ENCODE data around the gene ALS2CL.
"Not testable (repeated sequence)": the region's sequence is repeated elsewhere in the genome, so short reads cannot be mapped to it uniquely, and the experiment has no call there.

ALS2CL gene

DNA sequence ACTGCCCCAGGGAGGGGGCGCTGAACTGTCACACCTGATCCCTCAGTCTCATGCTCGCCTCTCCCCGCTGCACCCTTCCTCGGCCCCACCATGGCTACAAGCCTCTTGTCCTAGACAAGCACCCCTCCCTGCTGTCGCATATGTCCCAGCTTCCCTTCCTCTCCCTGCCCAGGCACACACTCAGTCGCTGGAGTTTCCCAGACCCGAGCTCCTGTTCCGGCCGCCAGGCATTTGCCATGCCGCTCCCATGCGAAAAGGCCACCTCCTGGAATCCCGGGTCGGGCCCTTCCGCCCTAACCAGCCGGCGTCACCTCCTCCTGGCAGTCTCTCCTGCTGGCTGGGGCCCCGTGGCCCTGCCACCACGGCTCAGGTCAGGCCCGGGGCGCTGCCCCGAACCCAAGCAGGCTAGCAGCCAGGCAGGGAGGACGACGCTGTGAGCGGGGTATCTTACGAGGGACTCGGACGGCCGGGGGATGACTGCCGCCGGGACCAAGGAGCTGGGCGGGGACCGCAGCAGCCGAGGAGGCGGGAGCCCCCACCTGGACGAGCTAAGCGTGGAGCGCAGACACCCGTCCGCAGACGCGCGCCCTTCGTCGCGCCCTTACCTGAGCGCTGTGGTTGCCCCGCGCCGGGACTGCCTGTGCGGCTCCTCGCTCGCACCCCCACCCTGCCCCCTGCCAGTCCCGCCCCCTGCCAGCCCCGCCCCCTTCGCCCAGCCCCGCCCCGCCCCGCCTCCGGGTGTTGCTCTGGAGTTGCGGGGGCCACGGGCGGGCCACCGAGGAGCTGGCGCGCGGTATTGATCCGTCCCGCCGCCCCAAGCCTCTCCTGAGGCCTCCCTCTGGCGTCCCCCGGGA lies at the start of gene ALS2CL:
Gene ALS2CL, minus strand, starts transcription at position 642 of the 854 bp plus-strand sequence. CDS start 4,239 bp downstream, outside the sequence.
- H3K4me3 ChIP-seq (replicated peaks; ENCODE audit: low read depth, low read length), result peak within 1 kb of the TSS; percentile 48
- no peak for DNase-seq (ENCODE audit: extremely low read depth, low read depth)
- no peak for TF ChIP-seq CTCF (IDR thresholded peaks at IDR 0.05; ENCODE audit: low read depth, low read length, missing control alignments)

DNA sequence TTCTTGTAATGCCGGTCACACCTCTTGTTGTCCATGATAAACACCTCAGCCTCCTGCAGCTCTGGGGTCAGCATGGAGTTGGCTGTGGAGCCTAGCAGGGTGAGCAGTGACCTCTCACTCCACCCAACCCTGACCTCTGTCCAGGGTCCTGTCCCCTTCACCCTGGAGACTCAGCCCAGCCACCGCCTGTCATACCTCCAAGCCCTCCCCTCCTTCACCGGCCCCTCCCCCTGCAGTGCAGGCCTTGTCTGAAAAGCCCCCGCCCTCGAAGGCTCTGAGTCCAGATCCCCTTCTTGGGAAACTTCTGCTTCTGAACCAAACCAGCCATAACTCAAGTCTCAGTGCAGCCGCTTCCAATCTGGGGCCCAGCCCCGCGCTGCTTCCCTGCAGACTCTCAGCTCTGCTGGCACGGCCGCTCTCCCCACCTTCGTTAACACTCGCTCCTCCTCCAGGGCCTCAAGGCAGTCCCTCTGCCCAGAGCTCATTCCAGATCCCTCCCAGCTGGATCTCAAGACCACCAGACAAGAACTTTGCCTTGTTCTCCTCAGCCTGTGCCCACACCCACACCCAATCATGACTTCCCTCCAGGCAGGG lies 49.6 kb upstream of the ALS2CL start:
- TF ChIP-seq CTCF (IDR thresholded peaks at IDR 0.05; ENCODE audit: low read depth, low read length, missing control alignments), result no peak
- DNase-seq (ENCODE audit: extremely low read depth, low read depth), result no peak
- no peak overlapping the region for H3K4me3 ChIP-seq (replicated peaks; ENCODE audit: low read depth, low read length)

- not testable (repeated sequence) for H3K4me3 ChIP-seq (replicated peaks; ENCODE audit: low read depth, low read length); DNase-seq (ENCODE audit: extremely low read depth, low read depth)
These were observed 46.1 kb upstream of the ALS2CL start for GRCh38 chr3:46739565-46739964.

- H3K4me3 ChIP-seq (replicated peaks; ENCODE audit: low read depth, low read length), result no peak overlapping the region
- DNase-seq (ENCODE audit: extremely low read depth, low read depth), result no peak
- no peak for TF ChIP-seq CTCF (IDR thresholded peaks at IDR 0.05; ENCODE audit: low read depth, low read length, missing control alignments)
These were observed 43.9 kb upstream of the ALS2CL start for GRCh38 chr3:46737329-46737731.

DNA sequence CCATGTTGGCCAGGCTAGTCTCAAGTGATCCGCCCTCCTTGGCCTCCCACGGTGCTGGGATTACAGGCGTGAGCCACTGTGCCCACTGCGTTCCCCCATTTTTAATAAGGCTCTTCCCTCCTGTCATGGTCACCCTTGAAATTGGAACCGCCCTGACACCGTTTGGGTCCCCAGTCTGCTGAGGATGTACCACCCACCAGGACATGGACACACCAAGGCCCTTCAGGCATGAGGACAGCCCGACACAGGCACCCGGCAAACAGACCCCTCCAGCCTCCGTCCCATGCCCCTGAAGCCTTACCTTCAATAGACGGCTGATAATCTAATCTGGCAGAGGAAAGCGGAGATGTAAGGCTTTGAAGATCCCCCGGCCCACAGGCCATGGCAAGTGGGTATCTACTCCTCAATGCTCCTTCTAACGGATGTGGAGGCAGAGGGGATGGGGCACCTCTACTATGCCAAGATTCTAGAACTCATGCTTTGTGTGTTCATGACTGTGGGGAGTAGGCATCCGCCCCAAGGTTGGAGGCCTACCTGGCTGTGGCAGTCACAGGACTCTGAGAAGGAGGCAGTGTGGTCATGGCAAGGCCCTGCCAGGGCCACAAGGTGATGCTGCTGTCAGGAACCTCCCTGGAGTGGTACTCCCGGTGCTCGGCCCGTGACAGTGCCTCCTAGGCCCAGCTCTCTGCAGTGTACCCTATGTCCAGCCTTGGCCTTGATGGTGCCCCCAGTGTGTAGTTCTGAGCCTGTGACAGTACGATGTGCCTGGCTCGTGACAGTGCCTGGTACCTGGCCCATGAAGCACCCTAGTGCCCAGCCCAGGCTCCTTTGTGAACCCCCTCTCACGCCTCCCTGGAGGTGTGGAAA lies 42.8 kb upstream of the ALS2CL start:
- DNase-seq (ENCODE audit: extremely low read depth, low read depth), result no peak
- H3K4me3 ChIP-seq (replicated peaks; ENCODE audit: low read depth, low read length), result no peak overlapping the region
- TF ChIP-seq CTCF (IDR thresholded peaks at IDR 0.05; ENCODE audit: low read depth, low read length, missing control alignments), result no peak

DNA sequence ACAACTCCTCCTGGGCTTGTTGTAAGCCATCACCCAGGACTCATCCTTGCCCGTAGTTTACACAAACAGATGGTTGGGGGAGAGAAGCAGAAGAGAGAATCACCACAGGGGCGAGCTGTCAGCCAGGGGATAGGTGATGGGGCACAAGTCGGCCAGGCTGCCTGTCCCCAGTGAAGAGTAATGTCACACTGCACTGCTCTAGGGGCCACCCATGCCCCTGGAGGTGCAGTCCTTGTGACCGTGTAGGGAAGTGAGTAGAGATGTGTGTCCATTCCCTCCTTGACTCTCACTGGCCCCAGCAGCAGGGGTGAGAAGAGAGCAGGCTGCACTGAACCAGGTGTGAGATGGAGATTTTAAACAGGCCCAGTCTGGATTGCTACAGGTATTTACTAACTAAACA lies 41.3 kb upstream of the ALS2CL start:
- no peak for TF ChIP-seq CTCF (IDR thresholded peaks at IDR 0.05; ENCODE audit: low read depth, low read length, missing control alignments)
- no peak overlapping the region for H3K4me3 ChIP-seq (replicated peaks; ENCODE audit: low read depth, low read length)
- DNase-seq (ENCODE audit: extremely low read depth, low read depth), result no peak

Data from HFF-Myc (cell line).